Measurements from ENCODE around the gene ETFA. TPM values are rescaled to one million over a fixed set of nuclear protein-coding genes. Genes with fewer than 3 reads are reported as not detected.

The ETFA gene
- total and polyA plus RNA-seq, 10 of the 15 experiments (the other 5 are each of a cell fraction or from before 2014, with no cell fraction given) = 114 to 331 (median 152) TPM

DNA sequence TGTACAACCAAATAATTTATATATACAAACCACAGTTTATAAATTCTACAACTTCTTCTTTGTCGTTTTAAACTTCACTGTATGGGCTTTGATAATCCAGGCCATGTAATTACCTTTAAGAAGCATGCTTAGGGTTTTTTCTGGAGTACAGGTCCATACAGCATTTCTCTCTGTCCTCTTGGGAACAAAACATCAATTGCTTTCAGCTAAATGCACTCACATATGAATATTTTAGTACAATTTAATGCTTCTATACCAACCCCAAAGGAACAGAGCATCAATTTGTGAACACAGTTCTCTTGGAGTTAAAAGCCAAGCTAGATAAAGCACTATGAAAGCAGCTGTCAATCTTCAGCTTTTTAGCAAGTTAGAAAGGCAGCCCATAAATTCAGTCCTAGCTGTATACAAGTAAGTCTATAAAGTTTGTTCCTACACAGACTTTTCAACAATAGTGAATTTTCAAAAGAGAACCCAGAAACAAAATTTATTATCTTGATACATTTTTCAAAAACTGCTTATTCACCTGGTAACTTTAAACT lies 66.1 kb downstream of the ETFA start (continued):
- TF ChIP-seq EGR1 (IDR thresholded peaks at IDR 0.05; ENCODE audit: borderline replicate concordance in 1 of 2, low read depth in 2 of 2, low read length in 2 of 2) = no peak
- TF ChIP-seq, protein P1, sequence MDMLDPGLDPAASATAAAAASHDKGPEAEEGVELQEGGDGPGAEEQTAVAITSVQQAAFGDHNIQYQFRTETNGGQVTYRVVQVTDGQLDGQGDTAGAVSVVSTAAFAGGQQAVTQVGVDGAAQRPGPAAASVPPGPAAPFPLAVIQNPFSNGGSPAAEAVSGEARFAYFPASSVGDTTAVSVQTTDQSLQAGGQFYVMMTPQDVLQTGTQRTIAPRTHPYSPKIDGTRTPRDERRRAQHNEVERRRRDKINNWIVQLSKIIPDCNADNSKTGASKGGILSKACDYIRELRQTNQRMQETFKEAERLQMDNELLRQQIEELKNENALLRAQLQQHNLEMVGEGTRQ (IDR thresholded peaks at IDR 0.05; ENCODE audit: borderline replicate concordance, low read depth, low read length) = no peak
- no peak for TF ChIP-seq TCF3 (IDR thresholded peaks at IDR 0.05; ENCODE audit: borderline replicate concordance, insufficient read depth, low read depth, low read length)
- TF ChIP-seq DPF2 (IDR thresholded peaks at IDR 0.05) = no peak
- no peak for TF ChIP-seq POLR2A (IDR thresholded peaks at IDR 0.05; ENCODE audit: low read depth, low read length)
- no peak for TF ChIP-seq HDGF (IDR thresholded peaks at IDR 0.05)
- TF ChIP-seq ZNF622 (IDR thresholded peaks at IDR 0.05) = no peak
- TF ChIP-seq SRF (IDR thresholded peaks at IDR 0.05; ENCODE audit: low read depth in 2 of 2, low read length in 2 of 2) = no peak

- BruUV-seq (replicated peaks) = no TSS peak
- WGBS (ENCODE audit: insufficient coverage, insufficient replicate concordance, low lambda C conversion rate, missing lambda C conversion rate) = 94% methylated on average over 1 of the region's 1 CpG
- no peak overlapping the region for H3K4me3 ChIP-seq
- TF ChIP-seq CHD2 (IDR thresholded peaks at IDR 0.05; ENCODE audit: borderline replicate concordance, low read depth, low read length) = no peak
- no peak for TF ChIP-seq DPF2 (IDR thresholded peaks at IDR 0.05)
- TF ChIP-seq E2F8 (IDR thresholded peaks at IDR 0.05; ENCODE audit: low read depth, partially characterized antibody) = no peak
- TF ChIP-seq NFXL1 (IDR thresholded peaks at IDR 0.05; ENCODE audit: borderline replicate concordance) = no peak
- TF ChIP-seq SMAD5 (IDR thresholded peaks at IDR 0.05; ENCODE audit: low read depth) = no peak
- no peak for TF ChIP-seq NBN (IDR thresholded peaks at IDR 0.05)
- no peak for TF ChIP-seq RCOR1 (conservative IDR thresholded peaks at IDR 0.05; ENCODE audit: low read depth, low read length)
- TF ChIP-seq FOXM1 (IDR thresholded peaks at IDR 0.05; ENCODE audit: low read depth, low read length) = no peak
- TF ChIP-seq POLR2A (IDR thresholded peaks at IDR 0.05; ENCODE audit: low read depth, low read length) = no peak
- no peak for TF ChIP-seq RB1 (IDR thresholded peaks at IDR 0.05; ENCODE audit: borderline replicate concordance)
- TF ChIP-seq ATF3 (IDR thresholded peaks at IDR 0.05; ENCODE audit: borderline replicate concordance, extremely low read depth, low read depth, low read length) = no peak
- TF ChIP-seq SPI1 (IDR thresholded peaks at IDR 0.05; ENCODE audit: borderline replicate concordance, insufficient read depth, low read depth, low read length) = no peak
- TF ChIP-seq ZNF24 (IDR thresholded peaks at IDR 0.05) = no peak
- no peak for TF ChIP-seq ZNF274 (IDR thresholded peaks at IDR 0.05; ENCODE audit: insufficient read depth, insufficient read length)
- DNase-seq (ENCODE audit: low read depth, low spot score) (no peak), FAIRE-seq (no peak), ATAC-seq (no peak)
- no peaks in the 10 kb centered on the region for H3K79me2 ChIP-seq (ENCODE audit: control insufficient read depth, insufficient read depth, low read length)
- no peaks in the 10 kb centered on the region for H3K9me3 ChIP-seq (replicated peaks; ENCODE audit: control insufficient read depth, insufficient read depth, low read length)
- H3K4me2 ChIP-seq (ENCODE audit: control insufficient read depth, insufficient read depth) = no peak overlapping the region
- no peaks in the 10 kb centered on the region for H3K27me3 ChIP-seq (replicated peaks in 1 of 2; ENCODE audit: control insufficient read depth in 2 of 2, insufficient read depth in 2 of 2, low read length in 1 of 2)
- H2AFZ ChIP-seq (ENCODE audit: control insufficient read depth, low read depth, low read length) = no peak overlapping the region
- no peaks in the 10 kb centered on the region for H3K4me1 ChIP-seq (ENCODE audit: control insufficient read depth, insufficient read depth, low read length)
- ChIA-PET CTCF (interaction anchor here (0.6 to 5.4 kb wide), 7 partner anchors 9 to 404 kb away, joined by 3 to 21 read pairs (median 3); no protein-coding TSS in a partner anchor), POLR2A (interaction anchor here (0.6 kb wide), 1 partner anchor 33 kb away, joined by 3 read pairs; no protein-coding TSS in a partner anchor), RAD21 (ENCODE audit: unreplicated experiment) (no interaction called here), SMC1A (ENCODE audit: uncharacterized antibody, unreplicated experiment) (interaction anchor here (0.7 to 1.6 kb wide), 5 partner anchors 11 to 57 kb away, joined by 3 to 6 read pairs (median 4); no protein-coding TSS in a partner anchor)
- no peak overlapping the region for H3K27ac ChIP-seq (ENCODE audit: control insufficient read depth, insufficient read depth)
- H3K9ac ChIP-seq (ENCODE audit: control insufficient read depth, insufficient read depth, low read length) = no peak overlapping the region
- in situ Hi-C loops (cut with MboI) (no loop called here), intact Hi-C loops (cut with micrococcal nuclease; ENCODE audit: unreplicated experiment) (loop anchor here (5.0 kb wide), 2 partner anchors 93 to 603 kb away; no protein-coding TSS in a partner anchor)
- H3K36me3 ChIP-seq (ENCODE audit: control insufficient read depth in 2 of 2, insufficient read depth in 2 of 2, low read length in 1 of 2) = no peaks in the 10 kb centered on the region; a peak in 1 of 4 replicates
- no peaks in the 10 kb centered on the region for H4K20me1 ChIP-seq (ENCODE audit: control insufficient read depth, insufficient read depth)
Measured at GRCh38 chr15:76239786-76240185, 71.5 kb downstream of the ETFA start.

Measured in GM12878 (cell line).